ENCODE results near the gene HNRNPR. TPM values are rescaled to one million over a fixed set of nuclear protein-coding genes. Genes with fewer than 3 reads are reported as not detected.
A peak's percentile ranks its signal among the peaks of the same experiment; 100 is the strongest.

The HNRNPR gene
- total RNA-seq, 1 experiment from 2014 or later = 194 TPM

DNA sequence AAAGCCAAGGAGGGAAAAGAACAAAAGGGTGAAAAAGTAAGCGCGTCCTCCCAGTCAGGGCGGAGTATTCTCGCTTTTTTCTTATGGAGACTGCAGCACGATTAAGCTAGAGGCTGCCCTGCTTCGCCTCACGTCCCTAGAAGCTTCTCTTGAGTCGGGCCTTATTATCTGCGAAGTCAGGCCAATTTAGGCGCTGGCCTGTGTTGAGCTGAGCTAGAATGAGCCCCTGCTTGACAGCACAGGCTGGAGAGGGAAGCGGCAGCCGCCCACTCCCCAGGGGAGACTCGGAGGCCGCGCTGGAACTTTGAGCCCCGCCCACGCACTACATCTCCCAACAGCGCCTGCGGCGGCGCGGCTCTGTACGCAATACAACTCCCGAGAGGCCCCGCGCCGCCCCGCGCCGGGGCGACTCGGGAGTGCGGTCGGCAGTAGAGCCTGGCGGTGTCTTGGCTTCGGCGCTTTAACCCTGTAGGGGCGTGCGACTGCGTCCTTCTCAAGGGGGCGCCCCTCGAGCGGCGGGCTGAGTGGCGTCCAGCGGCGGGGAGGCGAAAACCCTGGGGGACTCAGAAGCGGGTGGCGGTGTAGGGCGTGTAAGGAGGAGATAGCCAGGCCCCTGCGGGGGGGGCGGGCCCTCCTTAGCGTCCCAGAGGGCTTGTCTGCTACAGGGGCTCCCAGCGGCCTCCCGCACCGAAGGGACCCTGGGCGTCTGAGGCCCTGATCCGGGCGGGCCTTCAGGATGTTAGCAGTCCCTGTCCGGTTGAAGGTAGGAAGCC is 24.7 kb upstream of the HNRNPR start (continued):
- peak; percentile 69; the same call in 1 of the 2 replicates for TF ChIP-seq SRF (IDR thresholded peaks at IDR 0.05; ENCODE audit: low read depth)
- peak; percentile 29 for TF ChIP-seq TCF7L2 (IDR thresholded peaks at IDR 0.05; ENCODE audit: borderline replicate concordance, extremely low read depth, insufficient read depth, insufficient read length)
- TF ChIP-seq EZH2phosphoT487 (IDR thresholded peaks at IDR 0.05; ENCODE audit: borderline replicate concordance) = no peak
- TF ChIP-seq CEBPB (IDR thresholded peaks at IDR 0.05; ENCODE audit: low read depth) = no peak

DNA sequence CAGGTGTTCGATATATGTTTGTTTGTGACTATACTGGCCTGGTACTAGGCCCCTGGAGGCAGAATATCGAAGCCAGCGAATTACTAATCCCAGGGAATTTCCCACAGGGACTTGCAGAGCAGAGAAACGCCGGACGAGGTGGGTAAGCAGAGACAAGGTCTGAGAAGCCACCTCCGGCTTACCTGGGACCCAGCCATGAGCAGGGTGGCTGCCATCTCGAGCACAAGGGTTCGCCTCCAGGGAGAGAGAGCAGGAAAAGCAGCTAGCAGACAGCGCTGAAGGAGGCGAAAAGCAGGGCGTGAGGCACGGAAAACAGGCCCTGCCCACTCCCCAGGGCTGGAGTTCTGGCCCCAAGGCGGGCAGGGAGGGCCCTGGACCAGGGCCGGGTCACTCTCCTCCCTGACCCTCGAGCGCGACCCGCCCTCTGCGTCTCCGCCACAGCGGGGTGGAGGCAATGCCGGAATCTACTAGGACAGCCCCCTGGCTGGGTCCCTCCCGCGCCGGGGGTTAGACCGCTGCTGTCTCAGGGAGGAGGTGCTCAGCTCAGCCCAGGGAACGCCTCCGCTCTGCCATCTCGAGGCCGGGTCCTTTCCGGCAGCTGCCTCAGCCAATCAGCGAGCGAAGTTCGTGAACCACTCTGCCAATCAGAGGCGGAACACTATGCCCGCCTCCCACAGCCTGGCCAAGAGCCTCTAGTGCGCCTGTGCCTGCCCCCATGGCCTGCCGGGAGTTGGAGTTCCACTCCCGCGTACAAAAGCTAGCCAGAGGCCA is 23.9 kb upstream of the HNRNPR start:
- intact Hi-C loops (cut with micrococcal nuclease) = loop anchor here (2.0 kb wide), 1 partner anchor 37 kb away; no protein-coding TSS in a partner anchor
- peak overlapping the region; percentile 100 for H3K4me2 ChIP-seq (ENCODE audit: low read length)
- no peaks in the 10 kb centered on the region for H4K20me1 ChIP-seq (ENCODE audit: insufficient read depth)
- peak overlapping the region; percentile 100 for H2AFZ ChIP-seq (ENCODE audit: low read depth, low read length, poor library complexity, severe bottlenecking)
- RAD21 ChIA-PET (ENCODE audit: low non-redundant PET in 1 of 2, low total read pairs in 2 of 2, uncharacterized antibody in 2 of 2, unreplicated experiment in 2 of 2) = interaction anchor here (0.6 to 1.2 kb wide), 3 partner anchors 23 to 36 kb away, joined by 3 to 6 read pairs (median 5); partner anchors contain the start of gene HNRNPR (in 2 of the 2)
- TSS peak; percentile 50 for BruUV-seq (replicated peaks)
- H3K9me3 ChIP-seq (ENCODE audit: control insufficient read depth in 1 of 2, insufficient read depth in 1 of 2, low read depth in 1 of 2, low read length in 2 of 2) = peaks cover 0 to 18% of the 10 kb centered on the region in 2 experiments; a peak in 3 of 4 replicates
- H3K4me3 ChIP-seq (replicated peaks in 1 of 2; ENCODE audit: low read depth in 1 of 2, low read length in 2 of 2) = peak overlapping the region; percentile 65 to 69
- POLR2A ChIA-PET = interaction anchor here (1.0 to 3.3 kb wide), 6 partner anchors 9 to 117 kb away, joined by 3 to 30 read pairs (median 6); partner anchors contain the start of gene HNRNPR
- H3K9me2 ChIP-seq (ENCODE audit: insufficient read depth) = no peaks in the 10 kb centered on the region
- peaks cover 23 to 33% of the 10 kb centered on the region in 2 experiments for H3K4me1 ChIP-seq (ENCODE audit: control insufficient read depth in 1 of 2, insufficient read depth in 2 of 2, low read length in 2 of 2)
- peak overlapping the region; percentile 92 for H3K9ac ChIP-seq (ENCODE audit: low read length)
- H3K27me3 ChIP-seq (ENCODE audit: insufficient read depth, low read length) = no peaks in the 10 kb centered on the region
- H3K36me3 ChIP-seq (ENCODE audit: control insufficient read depth in 1 of 2, insufficient read depth in 2 of 2, low read length in 2 of 2) = peaks cover 0 to 15% of the 10 kb centered on the region in 2 experiments; a peak in 2 of 4 replicates
- CTCF ChIA-PET = interaction anchor here (0.8 to 3.3 kb wide), 4 partner anchors 22 to 129 kb away, joined by 3 to 21 read pairs (median 6); partner anchors contain the start of gene HNRNPR
- ATAC-seq = peak; percentile 90
- DNase-seq (ENCODE audit: low read depth, low spot score) = peak; percentile 98
- H3K27ac ChIP-seq (ENCODE audit: low read depth, low read length) = peak overlapping the region; percentile 90
- peaks cover 16% of the 10 kb centered on the region for H3K79me2 ChIP-seq (ENCODE audit: insufficient read depth, low read length)
- TF ChIP-seq SP1 (IDR thresholded peaks at IDR 0.05; ENCODE audit: low read depth) (peak; percentile 98), EGR1 (IDR thresholded peaks at IDR 0.05; ENCODE audit: low read depth) (peak; percentile 78; the same call in 1 of the 2 replicates), POLR2A (IDR thresholded peaks at IDR 0.05; ENCODE audit: borderline replicate concordance, extremely low read depth, insufficient read depth, insufficient read length) (no peak), SIN3A (IDR thresholded peaks at IDR 0.05; ENCODE audit: low read depth) (no peak), SRF (IDR thresholded peaks at IDR 0.05; ENCODE audit: low read depth) (no peak), TCF7L2 (IDR thresholded peaks at IDR 0.05; ENCODE audit: borderline replicate concordance, extremely low read depth, insufficient read depth, insufficient read length) (no peak), POLR2AphosphoS5 (IDR thresholded peaks at IDR 0.05; ENCODE audit: low read depth, low read length) (peak; percentile 84), CBX3 (IDR thresholded peaks at IDR 0.05; ENCODE audit: low read depth) (no peak), ZNF274 (IDR thresholded peaks at IDR 0.05; ENCODE audit: low read depth, low read length) (no peak), ELF1 (IDR thresholded peaks at IDR 0.05; ENCODE audit: borderline replicate concordance, low read depth) (peak; percentile 90; the same call in 1 of the 2 replicates), EZH2 (IDR thresholded peaks at IDR 0.05) (no peak), CEBPB (IDR thresholded peaks at IDR 0.05; ENCODE audit: low read depth) (no peak), FOSL1 (IDR thresholded peaks at IDR 0.05; ENCODE audit: low read depth) (no peak), JUND (IDR thresholded peaks at IDR 0.05) (no peak)
- TF ChIP-seq, protein P1, sequence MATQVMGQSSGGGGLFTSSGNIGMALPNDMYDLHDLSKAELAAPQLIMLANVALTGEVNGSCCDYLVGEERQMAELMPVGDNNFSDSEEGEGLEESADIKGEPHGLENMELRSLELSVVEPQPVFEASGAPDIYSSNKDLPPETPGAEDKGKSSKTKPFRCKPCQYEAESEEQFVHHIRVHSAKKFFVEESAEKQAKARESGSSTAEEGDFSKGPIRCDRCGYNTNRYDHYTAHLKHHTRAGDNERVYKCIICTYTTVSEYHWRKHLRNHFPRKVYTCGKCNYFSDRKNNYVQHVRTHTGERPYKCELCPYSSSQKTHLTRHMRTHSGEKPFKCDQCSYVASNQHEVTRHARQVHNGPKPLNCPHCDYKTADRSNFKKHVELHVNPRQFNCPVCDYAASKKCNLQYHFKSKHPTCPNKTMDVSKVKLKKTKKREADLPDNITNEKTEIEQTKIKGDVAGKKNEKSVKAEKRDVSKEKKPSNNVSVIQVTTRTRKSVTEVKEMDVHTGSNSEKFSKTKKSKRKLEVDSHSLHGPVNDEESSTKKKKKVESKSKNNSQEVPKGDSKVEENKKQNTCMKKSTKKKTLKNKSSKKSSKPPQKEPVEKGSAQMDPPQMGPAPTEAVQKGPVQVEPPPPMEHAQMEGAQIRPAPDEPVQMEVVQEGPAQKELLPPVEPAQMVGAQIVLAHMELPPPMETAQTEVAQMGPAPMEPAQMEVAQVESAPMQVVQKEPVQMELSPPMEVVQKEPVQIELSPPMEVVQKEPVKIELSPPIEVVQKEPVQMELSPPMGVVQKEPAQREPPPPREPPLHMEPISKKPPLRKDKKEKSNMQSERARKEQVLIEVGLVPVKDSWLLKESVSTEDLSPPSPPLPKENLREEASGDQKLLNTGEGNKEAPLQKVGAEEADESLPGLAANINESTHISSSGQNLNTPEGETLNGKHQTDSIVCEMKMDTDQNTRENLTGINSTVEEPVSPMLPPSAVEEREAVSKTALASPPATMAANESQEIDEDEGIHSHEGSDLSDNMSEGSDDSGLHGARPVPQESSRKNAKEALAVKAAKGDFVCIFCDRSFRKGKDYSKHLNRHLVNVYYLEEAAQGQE (IDR thresholded peaks at IDR 0.05; ENCODE audit: low read depth) = no peak
- TF ChIP-seq, protein P2, sequence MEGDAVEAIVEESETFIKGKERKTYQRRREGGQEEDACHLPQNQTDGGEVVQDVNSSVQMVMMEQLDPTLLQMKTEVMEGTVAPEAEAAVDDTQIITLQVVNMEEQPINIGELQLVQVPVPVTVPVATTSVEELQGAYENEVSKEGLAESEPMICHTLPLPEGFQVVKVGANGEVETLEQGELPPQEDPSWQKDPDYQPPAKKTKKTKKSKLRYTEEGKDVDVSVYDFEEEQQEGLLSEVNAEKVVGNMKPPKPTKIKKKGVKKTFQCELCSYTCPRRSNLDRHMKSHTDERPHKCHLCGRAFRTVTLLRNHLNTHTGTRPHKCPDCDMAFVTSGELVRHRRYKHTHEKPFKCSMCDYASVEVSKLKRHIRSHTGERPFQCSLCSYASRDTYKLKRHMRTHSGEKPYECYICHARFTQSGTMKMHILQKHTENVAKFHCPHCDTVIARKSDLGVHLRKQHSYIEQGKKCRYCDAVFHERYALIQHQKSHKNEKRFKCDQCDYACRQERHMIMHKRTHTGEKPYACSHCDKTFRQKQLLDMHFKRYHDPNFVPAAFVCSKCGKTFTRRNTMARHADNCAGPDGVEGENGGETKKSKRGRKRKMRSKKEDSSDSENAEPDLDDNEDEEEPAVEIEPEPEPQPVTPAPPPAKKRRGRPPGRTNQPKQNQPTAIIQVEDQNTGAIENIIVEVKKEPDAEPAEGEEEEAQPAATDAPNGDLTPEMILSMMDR (IDR thresholded peaks at IDR 0.05 in 2 of 3, conservative IDR thresholded peaks at IDR 0.05 in 1 of 3; ENCODE audit: borderline replicate concordance in 1 of 3, insufficient read depth in 1 of 3, low read depth in 2 of 3, low read length in 2 of 3) = no peak
